GM18498 (cell line): ENCODE data around the gene BRINP3.

Experiments
- ATAC-seq: cut with Tn5 transposase; IDR thresholded peaks from one replicate; pipeline ENCODE4 v1.9.1; 2021; ENCODE audit warnings: mild to moderate bottlenecking, moderate library complexity; ENCODE audit not compliant: unreplicated experiment

BRINP3 gene

DNA sequence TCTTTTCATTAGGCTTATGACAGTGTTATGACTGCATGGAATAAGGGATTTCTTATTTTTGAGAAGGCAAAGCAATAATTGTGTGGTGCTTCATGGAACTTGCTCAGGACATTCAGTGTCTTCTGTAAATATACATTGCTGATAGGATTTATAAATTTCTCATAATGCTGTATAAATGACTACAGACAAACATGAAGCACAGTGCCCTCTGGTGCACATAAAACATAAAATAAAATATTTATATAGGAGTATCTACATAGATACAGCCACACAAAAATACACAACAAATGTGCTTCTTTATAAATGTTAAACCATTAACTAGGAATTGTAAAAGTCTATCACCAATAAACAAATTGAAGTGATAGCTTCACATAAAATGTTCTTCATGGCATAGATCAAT lies 24.1 kb downstream of the BRINP3 start:
- no peak for ATAC-seq

GRCh38 chr1:190452272-190452848 lies 25.3 kb downstream of the BRINP3 start:
- ATAC-seq: no peak

GRCh38 chr1:190444464-190444863 lies 33.2 kb downstream of the BRINP3 start:
- no peak for ATAC-seq

- no peak for ATAC-seq
These were observed 38.2 kb downstream of the BRINP3 start for GRCh38 chr1:190439447-190439846.

- ATAC-seq: no peak
These were observed 41.0 kb downstream of the BRINP3 start for GRCh38 chr1:190436615-190437014.

GRCh38 chr1:190429932-190430331 lies 47.7 kb downstream of the BRINP3 start:
- no peak for ATAC-seq

DNA sequence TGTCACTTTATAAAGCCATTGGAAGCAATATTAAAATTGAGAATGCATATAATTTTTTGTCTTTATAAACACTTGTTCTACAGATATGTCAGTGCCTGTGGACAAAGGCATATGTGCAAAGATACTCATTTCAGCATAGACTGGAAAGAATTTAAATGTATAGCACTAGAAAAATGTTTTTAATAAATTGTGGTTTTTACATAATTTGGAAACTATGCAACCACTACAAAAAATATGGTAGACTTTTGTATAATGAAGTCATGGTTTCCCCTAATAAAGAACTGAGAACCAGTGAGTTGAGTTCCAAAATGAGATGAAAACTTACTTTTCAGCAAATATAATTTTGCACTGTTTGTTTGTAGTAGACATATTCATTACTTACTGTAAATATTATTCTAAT lies 48.5 kb downstream of the BRINP3 start:
- no peak for ATAC-seq

- no peak for ATAC-seq
These were observed 61.4 kb downstream of the BRINP3 start for GRCh38 chr1:190416239-190416638.

DNA sequence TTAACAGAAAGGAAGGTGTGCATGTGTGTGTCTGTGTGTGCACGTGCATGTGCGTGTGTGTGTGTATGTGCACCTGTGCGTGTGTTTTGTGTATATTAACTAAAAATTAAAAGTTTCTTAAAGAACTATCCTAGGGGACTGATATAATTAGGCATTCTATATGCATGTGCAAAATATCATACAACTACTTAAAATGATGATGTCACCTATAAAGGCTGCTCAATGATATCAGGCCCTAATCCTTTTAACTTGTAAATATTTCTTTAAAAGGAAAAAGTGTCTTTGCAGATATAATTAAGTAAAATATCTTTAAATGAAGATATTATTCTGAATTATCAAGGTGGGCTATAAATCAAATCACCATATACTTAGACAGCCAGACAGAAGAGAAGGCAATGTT lies 64.5 kb downstream of the BRINP3 start:
- ATAC-seq: no peak

DNA sequence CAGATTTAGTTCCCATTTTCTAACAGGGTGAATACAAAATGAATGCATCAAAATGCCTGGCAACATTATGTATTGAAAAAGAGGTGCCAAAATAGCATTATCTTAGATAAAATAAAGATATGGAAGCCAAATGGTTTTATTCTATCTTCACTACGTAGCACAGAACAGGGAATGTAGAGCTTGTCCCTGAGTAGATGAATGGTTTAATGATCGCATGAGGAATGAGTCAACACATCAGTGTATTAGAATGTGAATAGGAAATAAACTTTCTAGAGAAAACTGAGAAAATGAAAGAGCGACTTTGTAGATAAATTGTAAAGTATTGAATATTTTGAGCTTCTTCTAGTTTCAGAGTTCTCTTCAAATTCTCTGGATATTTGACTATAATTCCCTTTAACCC lies 74.3 kb downstream of the BRINP3 start:
- ATAC-seq: no peak

GRCh38 chr1:190399233-190399632 lies 78.4 kb downstream of the BRINP3 start:
- no peak for ATAC-seq

DNA sequence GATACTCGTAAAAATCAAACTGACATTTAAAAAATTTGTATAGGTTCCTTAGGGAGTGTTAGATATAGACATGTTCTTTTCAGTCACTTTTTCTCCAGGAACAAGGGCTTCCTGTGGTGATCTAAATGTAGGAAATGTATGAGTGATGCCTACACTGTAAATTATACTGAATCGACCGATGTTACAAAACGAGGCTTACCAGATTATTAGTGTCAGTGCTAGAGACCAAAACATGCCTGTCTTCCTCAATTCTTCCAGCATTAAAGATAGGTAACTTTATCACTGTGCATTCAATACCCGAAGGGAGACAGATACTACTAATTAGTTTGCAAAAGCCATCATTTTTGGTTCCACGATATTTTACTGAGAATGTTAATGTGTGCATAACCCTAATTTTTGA lies 86.1 kb downstream of the BRINP3 start:
- no peak for ATAC-seq

- no peak for ATAC-seq
These were observed 99.7 kb downstream of the BRINP3 start for GRCh38 chr1:190377991-190378390.

DNA sequence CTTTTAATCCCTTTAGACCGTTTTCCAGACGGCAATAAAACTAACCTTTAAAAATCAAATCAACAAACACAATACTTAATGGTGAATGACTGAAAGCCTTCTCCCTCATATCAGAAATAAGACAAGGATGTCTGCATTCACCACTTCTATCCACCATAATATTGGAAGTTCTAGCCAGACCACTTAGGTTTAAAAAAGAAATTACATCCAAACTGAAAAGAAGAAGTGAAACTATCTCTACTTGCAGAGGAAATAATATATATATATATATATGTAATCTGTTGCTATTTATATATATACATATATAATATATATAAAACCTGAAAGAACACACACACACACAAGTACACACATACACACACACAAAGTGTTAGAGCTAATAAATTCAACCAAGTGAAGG lies 100.4 kb downstream of the BRINP3 start:
- no peak for ATAC-seq

- no peak for ATAC-seq
These were observed 101.6 kb downstream of the BRINP3 start for GRCh38 chr1:190376044-190376443.

- peak; percentile 79 for ATAC-seq
These were observed 103.8 kb downstream of the BRINP3 start for GRCh38 chr1:190373705-190374336.

DNA sequence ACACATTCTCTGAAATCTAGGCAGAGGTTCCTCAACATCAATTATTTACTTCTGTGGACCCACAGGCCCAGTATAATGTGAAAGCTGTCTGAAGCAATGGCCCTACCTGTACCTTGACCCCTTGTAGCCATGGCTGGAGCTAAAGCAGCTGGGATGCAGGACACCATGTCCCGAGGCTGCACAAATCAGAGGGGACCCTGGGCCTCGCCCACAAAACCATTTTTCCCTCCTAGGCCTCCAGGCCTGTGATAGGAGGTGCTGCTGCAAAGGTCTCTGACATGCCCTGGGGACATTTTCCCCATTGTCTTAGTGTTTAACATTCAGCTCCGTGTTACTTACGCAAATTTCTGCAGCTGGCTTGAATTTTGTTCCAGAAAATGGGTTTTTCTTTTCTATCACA lies 110.5 kb downstream of the BRINP3 start:
- ATAC-seq: no peak

DNA sequence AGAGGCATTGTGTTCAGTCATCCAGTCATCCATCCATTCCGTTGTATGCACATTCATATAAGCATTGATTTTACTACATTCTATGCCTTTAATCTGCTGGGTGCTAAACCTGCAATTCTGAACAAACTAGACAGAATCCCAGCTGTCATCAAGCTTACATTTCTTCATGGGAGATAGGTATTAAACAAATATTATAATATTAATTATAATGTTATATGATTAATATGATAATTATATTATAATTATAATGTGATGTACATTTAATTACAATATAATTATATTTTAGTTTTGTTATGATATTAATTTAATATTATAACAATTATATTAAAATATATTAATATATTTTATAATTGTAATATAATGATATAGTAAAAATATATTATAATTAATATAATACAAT lies 112.4 kb downstream of the BRINP3 start:
- no peak for ATAC-seq

DNA sequence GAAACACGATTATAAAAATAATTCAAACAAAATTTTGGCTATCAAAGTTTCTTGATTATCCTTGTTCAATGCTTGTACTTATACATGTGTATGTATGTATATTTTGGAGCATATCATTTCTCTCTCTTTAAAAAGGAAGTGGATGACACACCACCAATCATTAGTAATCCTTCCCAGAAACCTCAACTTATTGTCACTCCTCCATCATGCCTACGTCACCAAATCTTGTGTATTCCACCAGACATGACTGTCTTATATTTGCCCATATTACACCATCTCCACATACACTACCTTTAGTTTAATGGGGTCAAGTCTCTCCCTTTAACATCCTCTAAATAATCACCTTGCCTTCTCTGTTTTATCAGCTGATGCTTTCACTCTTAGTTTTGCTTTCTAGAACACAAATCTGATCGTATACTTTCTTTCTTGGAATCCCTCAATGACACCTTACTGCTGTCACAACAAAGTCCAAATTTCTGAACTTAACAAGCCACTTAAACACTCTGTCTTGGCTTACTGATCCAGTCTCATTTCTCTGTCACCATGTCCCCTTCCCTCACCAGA lies 124.0 kb downstream of the BRINP3 start:
- no peak for ATAC-seq

GRCh38 chr1:190344454-190344853 lies 133.2 kb downstream of the BRINP3 start:
- ATAC-seq: no peak

- ATAC-seq: no peak
These were observed 138.8 kb downstream of the BRINP3 start for GRCh38 chr1:190338829-190339228.

- ATAC-seq: no peak
These were observed 148.8 kb downstream of the BRINP3 start for GRCh38 chr1:190328871-190329270.

DNA sequence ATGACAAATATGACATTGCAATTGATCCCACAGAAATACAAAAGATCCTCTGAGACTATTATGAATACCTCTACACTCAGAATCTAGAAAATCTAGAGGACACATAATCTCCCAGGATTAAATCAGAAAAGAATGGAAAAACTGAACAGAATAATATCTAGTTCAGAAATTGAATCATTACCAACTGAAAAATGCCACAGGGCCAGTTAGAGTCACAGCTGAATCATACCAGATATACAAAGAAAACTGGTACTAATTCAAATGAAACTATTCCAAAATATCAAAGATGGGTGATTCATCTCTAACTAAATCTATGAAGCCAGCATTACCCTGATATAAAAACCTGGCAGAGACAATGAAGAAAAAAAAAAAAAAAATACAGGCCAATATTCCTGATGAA lies 149.3 kb downstream of the BRINP3 start:
- no peak for ATAC-seq
